ENCODE results near the gene PMVK. TPM values are rescaled to one million over a fixed set of nuclear protein-coding genes. Genes with fewer than 3 reads are reported as not detected.

Gene PMVK
- total and polyA plus RNA-seq, 10 of the 15 experiments (the other 5 are each of a cell fraction or from before 2014, with no cell fraction given) = 6.0 to 121 (median 49.4) TPM

- peak; percentile 93 for TF ChIP-seq FOS (IDR thresholded peaks at IDR 0.05; ENCODE audit: borderline replicate concordance, extremely low read depth, insufficient read length)
- no peak for TF ChIP-seq TARDBP (IDR thresholded peaks at IDR 0.05; ENCODE audit: borderline replicate concordance)
- TF ChIP-seq ZBTB11 (CRISPR knock-in tag; IDR thresholded peaks at IDR 0.05) = no peak
- peak; percentile 50 for TF ChIP-seq MYC (IDR thresholded peaks at IDR 0.05; ENCODE audit: insufficient read depth, insufficient read length, insufficient replicate concordance, low read length, severe bottlenecking)
Measured at GRCh38 chr1:154982897-154983648, 46.6 kb upstream of the PMVK start, which contains the start of gene FLAD1 (continued).

DNA sequence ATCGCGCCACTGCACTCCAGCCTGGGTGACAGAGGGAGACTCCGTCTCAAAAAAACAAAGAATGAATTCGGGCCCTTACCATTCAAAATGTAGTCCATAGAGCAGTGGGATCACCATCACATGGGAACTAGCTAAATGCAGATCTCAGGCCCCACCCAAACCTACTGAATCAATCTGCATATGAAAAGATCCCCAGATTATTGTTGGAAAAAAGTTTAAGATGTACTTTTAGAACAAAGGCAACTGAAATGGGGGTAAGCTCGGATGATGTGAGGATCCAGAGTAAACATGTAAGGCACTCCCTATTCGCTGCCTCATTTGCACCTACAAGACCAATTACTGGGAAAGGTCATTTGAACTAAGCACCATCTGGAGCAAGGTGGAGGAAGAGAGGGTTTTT is 45.8 kb upstream of the PMVK start:
- POLR2A ChIA-PET = interaction anchor here (1.3 to 3.0 kb wide), 8 partner anchors 8 to 42 kb away, joined by 4 to 17 read pairs (median 10); partner anchors contain the start of genes CKS1B, LENEP, PBXIP1 and SHC1
- Histone ChIP-seq H3K27me3 (replicated peaks in 1 of 2; ENCODE audit: control insufficient read depth in 2 of 2, insufficient read depth in 2 of 2, low read length in 1 of 2) (no peaks in the 10 kb centered on the region), H3K79me2 (ENCODE audit: control insufficient read depth, insufficient read depth, low read length) (peaks cover 34% of the 10 kb centered on the region), H3K9ac (ENCODE audit: control insufficient read depth, insufficient read depth, low read length) (peak overlapping the region; percentile 53), H4K20me1 (ENCODE audit: control insufficient read depth, insufficient read depth) (no peaks in the 10 kb centered on the region), H3K9me3 (replicated peaks; ENCODE audit: control insufficient read depth, insufficient read depth, low read length) (no peaks in the 10 kb centered on the region), H3K4me3 (peak overlapping the region; percentile 72), H3K4me1 (ENCODE audit: control insufficient read depth, insufficient read depth, low read length) (peaks cover 6% of the 10 kb centered on the region), H3K36me3 (ENCODE audit: control insufficient read depth in 2 of 2, insufficient read depth in 2 of 2, low read length in 1 of 2) (peaks cover 0 to 16% of the 10 kb centered on the region in 2 experiments; a peak in 3 of 4 replicates), H2AFZ (ENCODE audit: control insufficient read depth, low read depth, low read length) (peak overlapping the region; percentile 91), H3K4me2 (ENCODE audit: control insufficient read depth, insufficient read depth) (peak overlapping the region; percentile 90), H3K27ac (ENCODE audit: control insufficient read depth, insufficient read depth) (peak overlapping the region; percentile 79)
- DNase-seq (ENCODE audit: low read depth, low spot score) (no peak), FAIRE-seq (no peak), ATAC-seq (no peak)
- WGBS (ENCODE audit: insufficient coverage, insufficient replicate concordance, low lambda C conversion rate, missing lambda C conversion rate) = 71% methylated on average over 6 of the region's 6 CpGs
- CTCF ChIA-PET = interaction anchor here (0.6 to 20.6 kb wide), 7 partner anchors 8 to 358 kb away, joined by 3 to 226 read pairs (median 10); partner anchors contain the start of genes CKS1B, LENEP, PBXIP1 and ZBTB7B
- RAD21 ChIA-PET (ENCODE audit: unreplicated experiment) = interaction anchor here (1.4 to 3.0 kb wide), 4 partner anchors 9 to 17 kb away, joined by 4 to 24 read pairs (median 8); partner anchors contain the start of genes LENEP and SHC1
- SMC1A ChIA-PET (ENCODE audit: uncharacterized antibody, unreplicated experiment) = interaction anchor here (1.1 to 6.5 kb wide), 6 partner anchors 8 to 35 kb away, joined by 4 to 69 read pairs (median 8); partner anchors contain the start of genes CKS1B, LENEP, PBXIP1 and PYGO2
- intact Hi-C loops (cut with micrococcal nuclease; ENCODE audit: unreplicated experiment) = loop anchor here (2.0 kb wide), 1 partner anchor 16 kb away; no protein-coding TSS in a partner anchor
- TSS peak; percentile 100 for BruUV-seq (replicated peaks)
- in situ Hi-C loops (cut with MboI) = no loop called here
- TF ChIP-seq SKIL (IDR thresholded peaks at IDR 0.05; ENCODE audit: low read depth, poor library complexity, severe bottlenecking) (no peak), FOS (IDR thresholded peaks at IDR 0.05; ENCODE audit: borderline replicate concordance, extremely low read depth, insufficient read length) (no peak), CEBPB (IDR thresholded peaks at IDR 0.05; ENCODE audit: borderline replicate concordance in 1 of 2, low read depth in 2 of 2, low read length in 2 of 2) (no peak), TARDBP (IDR thresholded peaks at IDR 0.05; ENCODE audit: borderline replicate concordance) (no peak), NFXL1 (IDR thresholded peaks at IDR 0.05; ENCODE audit: borderline replicate concordance) (no peak), BHLHE40 (IDR thresholded peaks at IDR 0.05; ENCODE audit: borderline replicate concordance in 1 of 2, low read depth in 2 of 2, low read length in 1 of 2) (no peak), MEF2A (IDR thresholded peaks at IDR 0.05; ENCODE audit: insufficient read depth, low read depth, low read length) (no peak), FOXK2 (IDR thresholded peaks at IDR 0.05) (no peak)
- TF ChIP-seq, protein P1, sequence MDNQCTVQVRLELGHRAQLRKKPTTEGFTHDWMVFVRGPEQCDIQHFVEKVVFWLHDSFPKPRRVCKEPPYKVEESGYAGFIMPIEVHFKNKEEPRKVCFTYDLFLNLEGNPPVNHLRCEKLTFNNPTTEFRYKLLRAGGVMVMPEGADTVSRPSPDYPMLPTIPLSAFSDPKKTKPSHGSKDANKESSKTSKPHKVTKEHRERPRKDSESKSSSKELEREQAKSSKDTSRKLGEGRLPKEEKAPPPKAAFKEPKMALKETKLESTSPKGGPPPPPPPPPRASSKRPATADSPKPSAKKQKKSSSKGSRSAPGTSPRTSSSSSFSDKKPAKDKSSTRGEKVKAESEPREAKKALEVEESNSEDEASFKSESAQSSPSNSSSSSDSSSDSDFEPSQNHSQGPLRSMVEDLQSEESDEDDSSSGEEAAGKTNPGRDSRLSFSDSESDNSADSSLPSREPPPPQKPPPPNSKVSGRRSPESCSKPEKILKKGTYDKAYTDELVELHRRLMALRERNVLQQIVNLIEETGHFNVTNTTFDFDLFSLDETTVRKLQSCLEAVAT (IDR thresholded peaks at IDR 0.05) = no peak
